Measurements from ENCODE around the gene GPHN.

- TF ChIP-seq POLR2A (IDR thresholded peaks at IDR 0.05; ENCODE audit: low read depth, low read length) (no peak), POLR2AphosphoS5 (IDR thresholded peaks at IDR 0.05; ENCODE audit: low read depth, low read length) (no peak), TAF1 (IDR thresholded peaks at IDR 0.05; ENCODE audit: low read depth, low read length) (no peak)
Observed at GRCh38 chr14:66641861-66642635, 134.1 kb downstream of the GPHN start.
